Measurements from ENCODE around the gene OAT. TPM values are rescaled to one million over a fixed set of nuclear protein-coding genes. Genes with fewer than 3 reads are reported as not detected.

OAT gene
- total RNA-seq (2014; rRNA removed; shearing (Covaris generic)): 214 and 241 TPM in 2 replicates

- H3K27me3 ChIP-seq (ENCODE audit: control insufficient read depth, insufficient read depth, low read length): peaks cover 2% of the 10 kb centered on the region; the same call in 1 of the 2 replicates
- H3K36me3 ChIP-seq (replicated peaks; ENCODE audit: control insufficient read depth, insufficient read depth, low read length): no peaks in the 10 kb centered on the region
- H3K4me3 ChIP-seq (ENCODE audit: insufficient read depth, low read depth, low read length): peak within 1 kb of the TSS; percentile 75
- DNase-seq: peak; percentile 99
Observed at GRCh38 chr10:124418726-124419501, at the start of gene OAT. TSS of gene OAT (minus strand) at chr10:124418923. CDS start at chr10:124412171, 6,752 bp downstream.

GRCh38 chr10:124467165-124467564 is 48.4 kb upstream of the OAT start:
- H3K36me3 ChIP-seq (replicated peaks; ENCODE audit: control insufficient read depth, insufficient read depth, low read length): no peaks in the 10 kb centered on the region
- no peaks in the 10 kb centered on the region for H3K27me3 ChIP-seq (ENCODE audit: control insufficient read depth, insufficient read depth, low read length)
- DNase-seq: no peak
- H3K4me3 ChIP-seq (ENCODE audit: insufficient read depth, low read depth, low read length): no peak overlapping the region

- H3K27me3 ChIP-seq (ENCODE audit: control insufficient read depth, insufficient read depth, low read length): no peaks in the 10 kb centered on the region
- no peak overlapping the region for H3K4me3 ChIP-seq (ENCODE audit: insufficient read depth, low read depth, low read length)
- no peaks in the 10 kb centered on the region for H3K36me3 ChIP-seq (replicated peaks; ENCODE audit: control insufficient read depth, insufficient read depth, low read length)
- no peak for DNase-seq
Observed at GRCh38 chr10:124465777-124466488, 47.2 kb upstream of the OAT start.

- H3K36me3 ChIP-seq (replicated peaks; ENCODE audit: control insufficient read depth, insufficient read depth, low read length): no peaks in the 10 kb centered on the region
- no peak for DNase-seq
- H3K27me3 ChIP-seq (ENCODE audit: control insufficient read depth, insufficient read depth, low read length): no peaks in the 10 kb centered on the region
- no peak overlapping the region for H3K4me3 ChIP-seq (ENCODE audit: insufficient read depth, low read depth, low read length)
Observed at GRCh38 chr10:124465003-124465776, 46.5 kb upstream of the OAT start.

- no peak overlapping the region for H3K4me3 ChIP-seq (ENCODE audit: insufficient read depth, low read depth, low read length)
- no peak for DNase-seq
Observed at GRCh38 chr10:124464028-124464965, 45.6 kb upstream of the OAT start.

GRCh38 chr10:124462348-124462695 is 43.6 kb upstream of the OAT start:
- DNase-seq: no peak
- Histone ChIP-seq H3K27me3 (ENCODE audit: control insufficient read depth, insufficient read depth, low read length) (peaks cover 2% of the 10 kb centered on the region; the same call in 1 of the 2 replicates), H3K4me3 (ENCODE audit: insufficient read depth, low read depth, low read length) (peak overlapping the region; percentile 73), H3K36me3 (replicated peaks; ENCODE audit: control insufficient read depth, insufficient read depth, low read length) (no peaks in the 10 kb centered on the region)

More at GRCh38 chr10:124464028-124464965, 45.6 kb upstream of the OAT start:
- no peaks in the 10 kb centered on the region for H3K36me3 ChIP-seq (replicated peaks; ENCODE audit: control insufficient read depth, insufficient read depth, low read length)
- peaks cover 2% of the 10 kb centered on the region; the same call in 1 of the 2 replicates for H3K27me3 ChIP-seq (ENCODE audit: control insufficient read depth, insufficient read depth, low read length)

- peak; percentile 96 for DNase-seq
- H3K36me3 ChIP-seq (replicated peaks; ENCODE audit: control insufficient read depth, insufficient read depth, low read length): no peaks in the 10 kb centered on the region
- H3K27me3 ChIP-seq (ENCODE audit: control insufficient read depth, insufficient read depth, low read length): peaks cover 2% of the 10 kb centered on the region; the same call in 1 of the 2 replicates
- H3K4me3 ChIP-seq (ENCODE audit: insufficient read depth, low read depth, low read length): peak within 1 kb of the TSS; percentile 73
Observed at GRCh38 chr10:124461642-124462347, 43.1 kb upstream of the OAT start, which contains the start of gene LHPP. TSS of gene LHPP (plus strand) at chr10:124461823. CDS start at chr10:124461863, 40 bp downstream.

- DNase-seq: no peak
- peaks cover 4% of the 10 kb centered on the region; the same call in 1 of the 2 replicates for H3K27me3 ChIP-seq (ENCODE audit: control insufficient read depth, insufficient read depth, low read length)
- H3K36me3 ChIP-seq (replicated peaks; ENCODE audit: control insufficient read depth, insufficient read depth, low read length): no peaks in the 10 kb centered on the region
- H3K4me3 ChIP-seq (ENCODE audit: insufficient read depth, low read depth, low read length): no peak overlapping the region
Observed at GRCh38 chr10:124460144-124460543, 41.4 kb upstream of the OAT start.

GRCh38 chr10:124459395-124459794 is 40.7 kb upstream of the OAT start:
- Histone ChIP-seq H3K4me3 (ENCODE audit: insufficient read depth, low read depth, low read length) (no peak overlapping the region), H3K36me3 (replicated peaks; ENCODE audit: control insufficient read depth, insufficient read depth, low read length) (no peaks in the 10 kb centered on the region), H3K27me3 (ENCODE audit: control insufficient read depth, insufficient read depth, low read length) (peaks cover 4% of the 10 kb centered on the region; the same call in 1 of the 2 replicates)
- no peak for DNase-seq

GRCh38 chr10:124458889-124459288 is 40.2 kb upstream of the OAT start:
- peaks cover 4% of the 10 kb centered on the region; the same call in 1 of the 2 replicates for H3K27me3 ChIP-seq (ENCODE audit: control insufficient read depth, insufficient read depth, low read length)
- no peak for DNase-seq
- no peak overlapping the region for H3K4me3 ChIP-seq (ENCODE audit: insufficient read depth, low read depth, low read length)
- no peaks in the 10 kb centered on the region for H3K36me3 ChIP-seq (replicated peaks; ENCODE audit: control insufficient read depth, insufficient read depth, low read length)

GRCh38 chr10:124458473-124458872 is 39.8 kb upstream of the OAT start:
- H3K36me3 ChIP-seq (replicated peaks; ENCODE audit: control insufficient read depth, insufficient read depth, low read length): no peaks in the 10 kb centered on the region
- no peak for DNase-seq
- peaks cover 4% of the 10 kb centered on the region; the same call in 1 of the 2 replicates for H3K27me3 ChIP-seq (ENCODE audit: control insufficient read depth, insufficient read depth, low read length)
- no peak overlapping the region for H3K4me3 ChIP-seq (ENCODE audit: insufficient read depth, low read depth, low read length)

GRCh38 chr10:124455441-124455840 is 36.7 kb upstream of the OAT start:
- Histone ChIP-seq H3K36me3 (replicated peaks; ENCODE audit: control insufficient read depth, insufficient read depth, low read length) (no peaks in the 10 kb centered on the region), H3K27me3 (ENCODE audit: control insufficient read depth, insufficient read depth, low read length) (peaks cover 11% of the 10 kb centered on the region), H3K4me3 (ENCODE audit: insufficient read depth, low read depth, low read length) (no peak overlapping the region)
- no peak for DNase-seq

- H3K4me3 ChIP-seq (ENCODE audit: insufficient read depth, low read depth, low read length): no peak overlapping the region
- no peaks in the 10 kb centered on the region for H3K36me3 ChIP-seq (replicated peaks; ENCODE audit: control insufficient read depth, insufficient read depth, low read length)
- no peak for DNase-seq
- H3K27me3 ChIP-seq (ENCODE audit: control insufficient read depth, insufficient read depth, low read length): peaks cover 20% of the 10 kb centered on the region
Observed at GRCh38 chr10:124453960-124454610, 35.4 kb upstream of the OAT start.

Measured in H7 (cell line).